Coronary artery (tissue), 2 donors: ENCODE results near the gene TPI1.

ENCODE experiments used
- DNase-seq: peaks from one replicate; pipeline ENCODE4 v3.0.0-alpha.2; 2017; ENCODE audit warnings: low spot score
- H3K27ac ChIP-seq, 2 donors: fragments of 200-600 bp; sonication (generic); one replicate each; pipeline ENCODE4 v1.5.1; 2016 to 2019
- H3K4me3 ChIP-seq: fragments of 200-600 bp; sonication (generic); 2 replicates; pipeline ENCODE4 v1.5.1; 2016; ENCODE audit warnings: mild to moderate bottlenecking, moderate library complexity
- TF ChIP-seq, protein P1 (sequence below): fragments of 200-600 bp; sonication (generic); IDR thresholded peaks from one replicate; pipeline ENCODE4 v1.5.1; 2019; ENCODE audit warnings: antibody characterized with exemption

TPI1 gene

DNA sequence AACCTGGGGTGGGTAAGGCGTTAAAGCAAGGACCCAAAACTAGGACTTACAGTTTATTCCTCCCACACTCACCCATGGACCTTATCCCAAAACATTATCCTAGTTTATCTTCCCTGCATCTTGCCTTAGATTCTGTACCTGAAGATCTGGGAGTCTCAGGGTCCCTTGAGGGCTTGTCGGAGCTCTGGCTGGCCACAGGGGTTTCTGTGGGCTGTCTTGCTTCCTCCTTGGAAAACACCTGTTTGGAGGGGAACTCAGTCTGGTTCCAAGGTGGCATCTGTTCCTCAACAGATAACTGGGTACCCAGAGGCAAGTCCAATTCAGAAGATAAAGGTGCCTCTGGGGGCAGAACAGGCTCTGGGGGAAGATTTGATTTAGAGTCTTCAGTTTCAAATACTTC, 17.9 kb upstream of the TPI1 start:
- TF ChIP-seq, protein P1, sequence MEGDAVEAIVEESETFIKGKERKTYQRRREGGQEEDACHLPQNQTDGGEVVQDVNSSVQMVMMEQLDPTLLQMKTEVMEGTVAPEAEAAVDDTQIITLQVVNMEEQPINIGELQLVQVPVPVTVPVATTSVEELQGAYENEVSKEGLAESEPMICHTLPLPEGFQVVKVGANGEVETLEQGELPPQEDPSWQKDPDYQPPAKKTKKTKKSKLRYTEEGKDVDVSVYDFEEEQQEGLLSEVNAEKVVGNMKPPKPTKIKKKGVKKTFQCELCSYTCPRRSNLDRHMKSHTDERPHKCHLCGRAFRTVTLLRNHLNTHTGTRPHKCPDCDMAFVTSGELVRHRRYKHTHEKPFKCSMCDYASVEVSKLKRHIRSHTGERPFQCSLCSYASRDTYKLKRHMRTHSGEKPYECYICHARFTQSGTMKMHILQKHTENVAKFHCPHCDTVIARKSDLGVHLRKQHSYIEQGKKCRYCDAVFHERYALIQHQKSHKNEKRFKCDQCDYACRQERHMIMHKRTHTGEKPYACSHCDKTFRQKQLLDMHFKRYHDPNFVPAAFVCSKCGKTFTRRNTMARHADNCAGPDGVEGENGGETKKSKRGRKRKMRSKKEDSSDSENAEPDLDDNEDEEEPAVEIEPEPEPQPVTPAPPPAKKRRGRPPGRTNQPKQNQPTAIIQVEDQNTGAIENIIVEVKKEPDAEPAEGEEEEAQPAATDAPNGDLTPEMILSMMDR = no peak

DNA sequence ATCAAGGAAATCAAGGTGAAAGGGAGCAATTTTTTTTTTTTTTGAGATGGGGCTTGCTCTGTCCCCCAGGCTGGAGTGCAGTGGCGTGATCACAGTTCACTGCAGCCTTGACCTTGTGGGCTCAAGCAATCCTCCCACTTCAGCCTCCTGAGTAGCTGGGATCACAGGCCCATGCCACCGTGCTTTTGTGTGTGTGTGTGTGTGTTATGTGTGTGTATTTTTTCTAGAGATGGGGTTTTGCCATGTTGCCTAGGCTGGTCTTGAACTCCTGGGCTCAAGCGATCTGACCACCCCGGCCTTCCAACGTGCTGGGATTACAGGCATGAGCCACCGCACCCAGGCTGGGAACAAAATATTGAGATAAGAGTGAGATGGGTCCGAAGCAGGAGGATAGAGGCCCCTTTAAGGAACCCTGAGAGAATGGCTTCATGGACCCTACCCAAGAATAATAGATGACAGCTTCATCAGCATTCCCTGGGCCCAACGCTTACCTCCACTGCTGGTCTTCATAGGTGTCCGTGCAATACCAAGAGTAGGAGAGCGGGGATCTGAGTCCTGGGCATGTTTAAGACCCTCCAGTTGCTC, 17.3 kb upstream of the TPI1 start:
- no peak for DNase-seq
- Histone ChIP-seq H3K27ac (no peak overlapping the region), H3K4me3 (no peak overlapping the region)
- TF ChIP-seq, protein P1 = no peak

More for the DNA sequence above, 17.9 kb upstream of the TPI1 start:
- no peak for DNase-seq
- Histone ChIP-seq H3K4me3 (no peak overlapping the region), H3K27ac (no peak overlapping the region)

DNA sequence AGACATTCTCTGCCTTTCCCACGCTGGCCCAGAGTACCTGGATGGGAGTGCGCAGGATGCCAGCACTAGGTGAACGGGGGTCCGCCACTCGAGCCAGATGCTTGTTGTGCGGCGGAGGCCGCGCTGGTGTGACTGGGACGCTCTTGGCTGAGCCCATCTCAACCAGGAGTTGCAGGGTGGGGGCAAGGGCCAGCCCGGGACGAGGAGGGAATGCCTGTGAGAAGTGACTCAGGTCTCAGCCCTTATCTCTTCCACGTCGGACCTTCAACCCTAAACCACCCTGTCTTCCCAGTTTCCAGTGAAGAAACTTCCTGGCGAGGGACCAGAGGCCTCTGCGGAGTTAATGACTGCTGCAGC, 16.6 kb upstream of the TPI1 start:
- TF ChIP-seq, protein P1 = no peak
- DNase-seq = no peak
- peak overlapping the region; percentile 92 to 93 for H3K27ac ChIP-seq

DNA sequence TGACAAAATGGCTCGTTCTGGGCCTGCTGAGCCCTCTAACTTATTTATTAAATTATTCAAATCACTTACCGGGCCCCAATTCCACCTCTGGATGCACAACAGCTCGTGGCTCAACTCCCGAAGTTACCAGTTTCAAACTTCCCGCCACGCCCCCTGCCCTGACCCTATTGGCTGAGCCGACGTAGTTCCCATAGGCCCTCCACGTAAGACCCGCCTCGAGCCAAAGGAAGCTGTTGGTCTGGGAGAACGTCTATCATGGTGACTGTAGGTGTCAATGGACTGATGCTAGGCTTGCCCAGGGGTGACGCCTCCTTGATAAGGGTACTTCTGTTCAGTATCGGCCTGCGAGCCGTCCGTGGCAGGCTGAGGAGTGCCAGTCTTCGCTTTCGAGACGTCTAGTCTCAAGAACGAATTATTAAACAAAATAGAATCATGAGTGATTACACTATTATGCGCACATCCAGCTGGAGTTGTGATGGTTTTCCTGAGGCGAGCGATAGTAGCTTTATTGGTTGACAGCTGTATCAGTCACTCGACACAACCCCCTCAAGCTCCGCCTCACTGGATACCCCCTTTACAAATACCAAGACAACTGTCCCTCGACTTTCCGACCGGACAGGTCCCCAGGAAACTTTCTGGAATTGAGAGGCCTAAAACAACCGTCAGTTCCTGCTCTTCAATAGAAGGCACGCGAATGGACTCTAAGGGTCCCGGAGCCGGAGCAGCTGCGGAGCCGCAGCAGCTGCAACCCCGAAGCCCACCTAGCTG, 16.0 kb upstream of the TPI1 start, which contains the start of gene CDCA3:
Gene CDCA3 (minus strand): TSS at position 134 of the 768 bp plus-strand sequence. CDS start 334 bp downstream, outside the sequence.
- H3K27ac ChIP-seq = peak within 1 kb of the TSS; percentile 92 to 93
- peak within 1 kb of the TSS; percentile 91 for H3K4me3 ChIP-seq
- DNase-seq = peak; percentile 97
- TF ChIP-seq, protein P1 = no peak

More for the DNA sequence above, 16.6 kb upstream of the TPI1 start:
- peak overlapping the region; percentile 91 for H3K4me3 ChIP-seq

DNA sequence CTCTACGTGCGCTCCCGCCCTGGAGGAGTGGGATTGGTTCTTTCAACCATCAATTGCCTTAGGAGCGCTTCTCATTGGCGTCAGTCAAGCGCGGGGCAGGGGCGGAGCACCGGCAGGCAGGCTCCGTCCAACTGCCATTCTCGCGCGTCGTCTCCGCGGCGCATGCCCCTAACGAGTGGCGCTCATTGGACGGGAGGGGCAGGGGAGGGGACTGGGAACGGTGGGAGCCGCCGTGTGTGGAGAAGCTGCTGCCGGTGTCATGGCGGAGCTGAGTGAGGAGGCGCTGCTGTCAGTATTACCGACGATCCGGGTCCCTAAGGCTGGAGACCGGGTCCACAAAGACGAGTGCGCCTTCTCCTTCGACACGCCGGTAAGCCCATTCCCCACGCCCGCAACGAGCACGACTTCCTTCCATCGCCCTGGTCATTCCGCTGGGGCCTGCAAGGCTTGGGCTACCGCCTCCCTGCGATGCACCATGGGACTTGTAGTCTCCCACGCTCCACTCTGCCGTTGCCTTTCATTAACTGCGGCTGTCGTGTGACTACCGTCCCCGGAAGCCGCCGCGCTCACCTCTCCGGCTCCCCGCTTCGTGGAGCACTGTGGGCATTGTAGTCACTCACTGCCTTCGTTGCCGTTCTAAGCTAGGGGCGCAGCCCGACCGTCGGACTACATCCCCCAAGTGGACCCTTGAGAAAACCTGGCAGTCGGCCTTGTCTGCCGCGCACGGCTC, 15.2 kb upstream of the TPI1 start, which contains the start of gene USP5:
Gene USP5 (plus strand): TSS at position 230 of the 730 bp plus-strand sequence. CDS start 30 bp downstream, at position 260.
- TF ChIP-seq, protein P1 = no peak
- Histone ChIP-seq H3K27ac (peak within 1 kb of the TSS; percentile 92 to 93), H3K4me3 (peak within 1 kb of the TSS; percentile 91)
- peak; percentile 100 for DNase-seq

DNA sequence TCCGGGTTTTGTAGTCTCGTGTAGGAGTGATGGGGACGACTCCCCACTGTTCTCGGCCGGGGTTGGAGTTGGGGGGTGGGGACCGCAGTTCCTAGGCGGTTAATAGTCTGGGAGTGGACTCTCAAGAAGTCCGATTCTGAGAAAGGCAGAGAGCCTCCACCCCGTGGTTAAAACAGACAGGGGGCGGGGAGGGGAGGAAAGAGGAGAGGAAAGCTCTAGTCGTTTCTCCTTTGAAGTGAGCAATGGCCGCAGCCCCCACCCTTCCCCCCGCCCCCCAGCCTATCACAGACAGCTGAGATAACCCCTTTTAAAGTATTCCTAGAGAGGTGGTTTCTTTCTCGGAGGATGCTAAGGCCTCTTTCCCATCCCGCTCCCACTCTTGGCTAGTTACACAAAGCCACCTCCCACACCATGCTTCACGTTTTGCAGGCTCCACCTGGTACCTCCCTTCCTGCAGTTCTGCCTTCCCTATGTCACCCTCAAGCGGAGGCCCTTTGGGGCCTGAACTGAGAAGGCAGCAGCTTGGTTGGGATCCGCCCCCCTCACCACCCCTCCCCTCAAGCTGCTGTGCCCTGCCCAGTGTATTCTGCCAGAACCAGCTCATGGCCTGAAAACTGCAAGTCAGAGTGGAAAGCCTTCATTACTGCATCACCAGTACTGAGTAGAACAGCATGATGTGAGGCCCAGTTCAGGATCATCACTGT, 14.5 kb upstream of the TPI1 start:
- Histone ChIP-seq H3K27ac (peak overlapping the region; percentile 60 to 92), H3K4me3 (peak overlapping the region; percentile 91)
- TF ChIP-seq, protein P1 = no peak
- DNase-seq = peak; percentile 88
